Mammary epithelial cell (primary cell): ENCODE measurements around the gene KCNJ1.

Experiments
- CTCF ChIP-seq, 2 donors: IDR thresholded peaks in 1 of 2; conservative IDR thresholded peaks in 1 of 2; 2 replicates each; pipeline ENCODE4 v1.5.1; 2011 to 2012; ENCODE audit warnings: inconsistent platforms in 2 of 2, low read length in 2 of 2, mild to moderate bottlenecking in 2 of 2, control low read depth in 1 of 2, low read depth in 1 of 2; ENCODE audit not compliant: insufficient read depth in 1 of 2; ENCODE audit errors: extremely low read depth in 1 of 2
- EZH2 ChIP-seq: IDR thresholded peaks from 2 replicates; pipeline ENCODE4 v1.6.1; 2012; ENCODE audit warnings: low read length, inconsistent platforms, borderline replicate concordance

GRCh38 chr11:128911239-128911638, 44.1 kb upstream of the KCNJ1 start:
- no peak for TF ChIP-seq CTCF (conservative IDR thresholded peaks at IDR 0.05 in 1 of 2, IDR thresholded peaks at IDR 0.05 in 1 of 2; ENCODE audit: extremely low read depth in 1 of 2, insufficient read depth in 1 of 2, low read depth in 1 of 2, low read length in 2 of 2)
- TF ChIP-seq EZH2: no peak
